ENCODE data around the gene RFLNA.
"Not testable (repeated sequence)": the region's sequence is repeated elsewhere in the genome, so short reads cannot be mapped to it uniquely, and the experiment has no call there.

DNA sequence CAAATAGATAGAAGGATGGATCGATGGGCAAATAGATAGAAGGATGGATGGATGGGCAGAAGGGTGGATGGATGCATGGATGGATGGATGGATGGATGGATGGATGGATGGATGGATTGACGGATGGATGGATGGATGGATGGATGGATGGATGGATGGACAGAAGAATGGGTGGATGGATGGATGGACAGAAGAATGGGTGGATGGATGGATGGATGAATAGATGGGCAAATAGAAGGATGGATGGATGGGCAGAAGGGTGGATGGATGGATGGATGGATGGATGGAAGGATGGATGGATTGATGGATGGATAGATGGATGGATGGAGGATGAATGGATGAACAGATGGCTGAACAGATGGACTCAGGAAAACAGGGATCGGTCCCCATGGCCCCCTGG, 5.8 kb downstream of the RFLNA start:
- TF ChIP-seq, protein P1, sequence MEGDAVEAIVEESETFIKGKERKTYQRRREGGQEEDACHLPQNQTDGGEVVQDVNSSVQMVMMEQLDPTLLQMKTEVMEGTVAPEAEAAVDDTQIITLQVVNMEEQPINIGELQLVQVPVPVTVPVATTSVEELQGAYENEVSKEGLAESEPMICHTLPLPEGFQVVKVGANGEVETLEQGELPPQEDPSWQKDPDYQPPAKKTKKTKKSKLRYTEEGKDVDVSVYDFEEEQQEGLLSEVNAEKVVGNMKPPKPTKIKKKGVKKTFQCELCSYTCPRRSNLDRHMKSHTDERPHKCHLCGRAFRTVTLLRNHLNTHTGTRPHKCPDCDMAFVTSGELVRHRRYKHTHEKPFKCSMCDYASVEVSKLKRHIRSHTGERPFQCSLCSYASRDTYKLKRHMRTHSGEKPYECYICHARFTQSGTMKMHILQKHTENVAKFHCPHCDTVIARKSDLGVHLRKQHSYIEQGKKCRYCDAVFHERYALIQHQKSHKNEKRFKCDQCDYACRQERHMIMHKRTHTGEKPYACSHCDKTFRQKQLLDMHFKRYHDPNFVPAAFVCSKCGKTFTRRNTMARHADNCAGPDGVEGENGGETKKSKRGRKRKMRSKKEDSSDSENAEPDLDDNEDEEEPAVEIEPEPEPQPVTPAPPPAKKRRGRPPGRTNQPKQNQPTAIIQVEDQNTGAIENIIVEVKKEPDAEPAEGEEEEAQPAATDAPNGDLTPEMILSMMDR (IDR thresholded peaks at IDR 0.05) = not testable (repeated sequence)
- not testable (repeated sequence) for TF ChIP-seq POLR2A, EP300 (IDR thresholded peaks at IDR 0.05)
